ENCODE data around the gene SPO11. TPM values are rescaled to one million over a fixed set of nuclear protein-coding genes. Genes with fewer than 3 reads are reported as not detected.

SPO11 gene
- total and polyA plus RNA-seq, 2 experiments from 2014 or later, result not detected

- in situ Hi-C loops (cut with MboI), result loop anchor here (10.0 kb wide), 2 partner anchors 92 to 822 kb away; no protein-coding TSS in a partner anchor
- TF ChIP-seq EZH2 (IDR thresholded peaks at IDR 0.05; ENCODE audit: insufficient read depth, poor library complexity, severe bottlenecking) (no peak), EZH2phosphoT487 (IDR thresholded peaks at IDR 0.05; ENCODE audit: insufficient read depth, low read depth) (no peak)
- Histone ChIP-seq H3K9me2 (ENCODE audit: insufficient read depth) (no peaks in the 10 kb centered on the region), H3K9me3 (ENCODE audit: low read depth) (no peaks in the 10 kb centered on the region), H3K27ac (no peak overlapping the region), H3K9ac (no peak overlapping the region), H3K4me1 (ENCODE audit: insufficient read depth) (no peaks in the 10 kb centered on the region), H3K36me3 (ENCODE audit: low read depth) (no peaks in the 10 kb centered on the region; the same call in 1 of the 2 replicates), H3K79me2 (ENCODE audit: insufficient read depth) (no peaks in the 10 kb centered on the region), H3K4me3 (no peak overlapping the region), H3K27me3 (replicated peaks; ENCODE audit: insufficient read depth) (no peaks in the 10 kb centered on the region), H3F3A (ENCODE audit: insufficient read depth) (peaks cover 11% of the 10 kb centered on the region; the same call in 1 of the 2 replicates), H4K20me1 (ENCODE audit: insufficient read depth) (no peaks in the 10 kb centered on the region), H2AFZ (no peak overlapping the region), H3K4me2 (ENCODE audit: unreplicated experiment) (no peak overlapping the region)
- WGBS, 2 experiments (ENCODE audit: low coverage in 1 of 2, low lambda C conversion rate in 2 of 2, missing lambda C conversion rate in 2 of 2), result 73 to 77% methylated on average over 5 of the region's 5 CpGs
- DNase-seq, result no peak
Observed at GRCh38 chr20:57382516-57382915, 52.9 kb downstream of the SPO11 start.

DNA sequence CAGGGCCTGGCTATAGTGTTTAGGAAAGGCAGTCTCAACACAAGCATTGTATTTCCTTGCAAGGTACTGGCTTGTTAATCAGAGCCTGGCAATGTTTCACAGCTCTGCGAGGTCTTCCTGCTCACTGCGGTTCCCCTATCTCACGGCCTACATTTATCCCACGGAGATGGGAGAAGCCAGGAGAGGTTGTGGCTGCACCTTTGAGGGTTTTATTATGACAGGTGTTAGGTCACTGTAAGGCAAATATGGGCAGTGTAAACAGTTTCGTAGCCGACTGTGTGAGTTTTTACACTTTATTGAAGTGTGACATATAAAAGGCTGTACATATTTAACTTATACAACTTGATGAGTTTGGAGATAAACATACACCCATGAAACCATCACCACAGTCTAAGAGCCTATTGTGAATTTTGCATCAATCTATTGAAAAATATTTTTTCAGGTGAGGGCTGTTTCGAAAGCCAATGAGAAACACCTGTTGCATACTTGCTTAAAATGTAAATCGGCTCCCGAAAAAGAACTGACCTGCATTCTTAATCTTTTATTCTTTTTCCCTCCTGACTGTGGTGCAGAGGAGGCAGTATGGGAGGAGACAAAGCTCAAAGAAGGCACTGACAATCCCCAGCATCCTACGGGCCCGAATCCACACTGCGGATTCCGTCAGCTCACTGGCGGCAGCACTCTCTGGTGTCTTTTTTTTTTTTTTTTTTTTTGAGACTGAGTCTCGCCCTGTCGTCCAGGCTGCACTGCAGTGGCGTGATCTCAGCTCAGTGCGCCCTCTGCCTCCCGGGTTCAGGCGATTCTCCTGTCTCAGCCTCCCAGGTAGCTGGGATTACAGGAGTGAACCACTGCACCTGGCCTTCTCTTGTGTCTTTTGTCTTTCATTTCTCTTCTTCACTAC, 54.1 kb downstream of the SPO11 start:
- Histone ChIP-seq H3K9ac (no peak overlapping the region), H2AFZ (no peak overlapping the region), H3K36me3 (ENCODE audit: low read depth) (no peaks in the 10 kb centered on the region; the same call in 1 of the 2 replicates), H3K4me2 (ENCODE audit: unreplicated experiment) (no peak overlapping the region), H3F3A (ENCODE audit: insufficient read depth) (peaks cover 11% of the 10 kb centered on the region; the same call in 1 of the 2 replicates), H3K79me2 (ENCODE audit: insufficient read depth) (no peaks in the 10 kb centered on the region), H3K9me3 (ENCODE audit: low read depth) (no peaks in the 10 kb centered on the region), H3K9me2 (ENCODE audit: insufficient read depth) (no peaks in the 10 kb centered on the region), H3K27ac (no peak overlapping the region), H4K20me1 (ENCODE audit: insufficient read depth) (no peaks in the 10 kb centered on the region), H3K4me3 (no peak overlapping the region), H3K27me3 (replicated peaks; ENCODE audit: insufficient read depth) (no peaks in the 10 kb centered on the region), H3K4me1 (ENCODE audit: insufficient read depth) (no peaks in the 10 kb centered on the region)
- 93 to 95% methylated on average over 18 to 20 of the region's 20 CpGs for WGBS, 2 experiments (ENCODE audit: low coverage in 1 of 2, low lambda C conversion rate in 2 of 2, missing lambda C conversion rate in 2 of 2)
- no peak for DNase-seq
- TF ChIP-seq EZH2phosphoT487 (IDR thresholded peaks at IDR 0.05; ENCODE audit: insufficient read depth, low read depth) (no peak), EZH2 (IDR thresholded peaks at IDR 0.05; ENCODE audit: insufficient read depth, poor library complexity, severe bottlenecking) (no peak)
- in situ Hi-C loops (cut with MboI), result loop anchor here (10.0 kb wide), 2 partner anchors 91 to 821 kb away; no protein-coding TSS in a partner anchor

DNA sequence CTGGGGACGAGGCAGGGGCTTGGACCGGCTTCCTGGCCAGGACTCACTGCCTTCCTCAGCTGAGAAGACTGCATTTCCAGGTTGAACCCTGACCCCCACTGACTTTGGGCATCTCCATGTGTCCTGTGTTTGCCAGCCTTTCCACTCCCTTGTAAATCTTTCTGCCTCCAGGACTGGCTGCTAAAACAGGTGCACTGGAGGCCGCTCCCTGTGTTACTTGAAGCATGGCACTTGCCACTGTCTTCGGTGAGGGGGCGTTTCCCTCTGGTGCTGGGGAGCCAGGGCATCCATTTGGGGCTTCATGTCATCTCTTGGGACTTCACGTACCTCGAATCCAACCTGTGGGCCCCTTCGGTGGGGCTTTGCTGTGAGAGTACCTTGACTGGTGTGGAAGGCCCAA, 54.9 kb downstream of the SPO11 start:
- H3K4me1 ChIP-seq (ENCODE audit: insufficient read depth), result no peaks in the 10 kb centered on the region
- no peak overlapping the region for H3K9ac ChIP-seq
- peaks cover 3% of the 10 kb centered on the region; the same call in 1 of the 2 replicates for H3F3A ChIP-seq (ENCODE audit: insufficient read depth)
- no peaks in the 10 kb centered on the region for H3K27me3 ChIP-seq (replicated peaks; ENCODE audit: insufficient read depth)
- no peak overlapping the region for H2AFZ ChIP-seq
- no peak overlapping the region for H3K27ac ChIP-seq
- no peak for TF ChIP-seq EZH2phosphoT487 (IDR thresholded peaks at IDR 0.05; ENCODE audit: insufficient read depth, low read depth)
- no peak for TF ChIP-seq EZH2 (IDR thresholded peaks at IDR 0.05; ENCODE audit: insufficient read depth, poor library complexity, severe bottlenecking)
- H3K9me2 ChIP-seq (ENCODE audit: insufficient read depth), result no peaks in the 10 kb centered on the region
- in situ Hi-C loops (cut with MboI), result loop anchor here (10.0 kb wide), 2 partner anchors 90 to 820 kb away; no protein-coding TSS in a partner anchor
- H3K4me3 ChIP-seq, result no peak overlapping the region
- H3K9me3 ChIP-seq (ENCODE audit: low read depth), result no peaks in the 10 kb centered on the region
- 95 to 96% methylated on average over 8 of the region's 8 CpGs for WGBS, 2 experiments (ENCODE audit: low coverage in 1 of 2, low lambda C conversion rate in 2 of 2, missing lambda C conversion rate in 2 of 2)
- no peak overlapping the region for H3K4me2 ChIP-seq (ENCODE audit: unreplicated experiment)
- DNase-seq, result no peak
- no peaks in the 10 kb centered on the region; the same call in 1 of the 2 replicates for H3K36me3 ChIP-seq (ENCODE audit: low read depth)
- no peaks in the 10 kb centered on the region for H4K20me1 ChIP-seq (ENCODE audit: insufficient read depth)
- no peaks in the 10 kb centered on the region for H3K79me2 ChIP-seq (ENCODE audit: insufficient read depth)

GRCh38 chr20:57384953-57385761, 55.6 kb downstream of the SPO11 start:
- no peak overlapping the region for H3K4me2 ChIP-seq (ENCODE audit: unreplicated experiment)
- H3K79me2 ChIP-seq (ENCODE audit: insufficient read depth), result no peaks in the 10 kb centered on the region
- H3K9me3 ChIP-seq (ENCODE audit: low read depth), result no peaks in the 10 kb centered on the region
- H3K27me3 ChIP-seq (replicated peaks; ENCODE audit: insufficient read depth), result no peaks in the 10 kb centered on the region
- TF ChIP-seq EZH2 (IDR thresholded peaks at IDR 0.05; ENCODE audit: insufficient read depth, poor library complexity, severe bottlenecking) (no peak), EZH2phosphoT487 (IDR thresholded peaks at IDR 0.05; ENCODE audit: insufficient read depth, low read depth) (no peak)
- H3F3A ChIP-seq (ENCODE audit: insufficient read depth), result no peaks in the 10 kb centered on the region
- no peaks in the 10 kb centered on the region for H3K4me1 ChIP-seq (ENCODE audit: insufficient read depth)
- in situ Hi-C loops (cut with MboI), result loop anchor here (10.0 kb wide), 2 partner anchors 90 to 820 kb away; no protein-coding TSS in a partner anchor
- H3K27ac ChIP-seq, result no peak overlapping the region
- no peak overlapping the region for H3K4me3 ChIP-seq
- H3K9me2 ChIP-seq (ENCODE audit: insufficient read depth), result no peaks in the 10 kb centered on the region
- no peaks in the 10 kb centered on the region for H4K20me1 ChIP-seq (ENCODE audit: insufficient read depth)
- H3K9ac ChIP-seq, result no peak overlapping the region
- no peak for DNase-seq
- no peaks in the 10 kb centered on the region; the same call in 1 of the 2 replicates for H3K36me3 ChIP-seq (ENCODE audit: low read depth)
- H2AFZ ChIP-seq, result no peak overlapping the region
- WGBS, 2 experiments (ENCODE audit: low coverage in 1 of 2, low lambda C conversion rate in 2 of 2, missing lambda C conversion rate in 2 of 2), result 91 to 92% methylated on average over 29 of the region's 29 CpGs
